PC-3 (cell line): Measurements from ENCODE around the gene PRKAB2. TPM values are rescaled to one million over a fixed set of nuclear protein-coding genes. Genes with fewer than 3 reads are reported as not detected.
A peak's percentile ranks its signal among the peaks of the same experiment; 100 is the strongest.

Source experiments
- ATAC-seq: fragments of 200-7000 bp; cut with Tn5 transposase; 2 replicates; pipeline ENCODE4 v1.9.1; 2020; ENCODE audit warnings: mild to moderate bottlenecking, moderate library complexity
- BruUV-seq: library from RNA; stranded (reverse); fragments of 400-500 nt; replicated peaks from 2 replicates; lab custom pipeline; 2021; lab: Mats Ljungman, UMichigan
- CTCF ChIA-PET: fragments of 300-600 bp; sonication (Branson Sonifier 250); formaldehyde crosslinking; loops from one replicate; lab custom pipeline; 2022; ENCODE audit warnings: antibody characterized with exemption; lab: Charles Lee
- POLR2A ChIA-PET: fragments of 300-600 bp; sonication (Branson Sonifier 250); formaldehyde crosslinking; loops from one replicate; lab custom pipeline; 2022; ENCODE audit warnings: antibody characterized with exemption; ENCODE audit not compliant: unreplicated experiment; lab: Charles Lee
- DNase-seq: peaks from one replicate; pipeline ENCODE4 v3.0.0-alpha.2; 2015
- H2AFZ ChIP-seq: fragments of 300-600 bp; sonication (generic); 2 replicates; pipeline ENCODE4 v1.6.0; 2016; ENCODE audit warnings: antibody characterized with exemption, low read length
- H3F3A ChIP-seq: fragments of 300-600 bp; sonication (generic); one replicate; pipeline ENCODE4 v1.6.0; 2017; ENCODE audit warnings: antibody characterized with exemption, low read length, control low read depth, mild to moderate bottlenecking; ENCODE audit not compliant: unreplicated experiment
- H3K27ac ChIP-seq: fragments of 300-600 bp; sonication (generic); 2 replicates; pipeline ENCODE4 v1.5.1; 2016; ENCODE audit warnings: mild to moderate bottlenecking, low read length
- H3K27me3 ChIP-seq: fragments of 300-600 bp; sonication (generic); 2 replicates; pipeline ENCODE4 v1.6.1; 2016; ENCODE audit warnings: low read length, mixed read lengths
- H3K36me3 ChIP-seq: fragments of 300-600 bp; sonication (generic); 2 replicates; pipeline ENCODE4 v1.6.1; 2016; ENCODE audit warnings: low read depth, mixed run types, low read length, mixed read lengths
- H3K4me1 ChIP-seq: fragments of 300-600 bp; sonication (generic); 2 replicates; pipeline ENCODE4 v1.5.1; 2016; ENCODE audit warnings: low read length; ENCODE audit not compliant: insufficient read depth
- H3K4me2 ChIP-seq: fragments of 300-600 bp; sonication (generic); 2 replicates; pipeline ENCODE4 v1.6.0; 2016; ENCODE audit warnings: low read length
- H3K4me3 ChIP-seq: fragments of 300-600 bp; sonication (generic); 2 replicates; pipeline ENCODE4 v1.5.1; 2016; ENCODE audit warnings: mild to moderate bottlenecking, low read length, mixed read lengths
- H3K79me2 ChIP-seq: fragments of 300-600 bp; sonication (generic); 2 replicates; pipeline ENCODE4 v1.6.1; 2017; ENCODE audit warnings: low read length, mixed read lengths
- H3K9ac ChIP-seq: fragments of 300-600 bp; sonication (generic); 2 replicates; pipeline ENCODE4 v1.6.0; 2016; ENCODE audit warnings: mild to moderate bottlenecking, low read length
- H3K9me2 ChIP-seq: fragments of 300-600 bp; sonication (generic); replicated peaks from 2 replicates; pipeline ENCODE4 v1.6.1; 2016; ENCODE audit warnings: mixed run types, low read length, mixed read lengths
- H3K9me3 ChIP-seq: fragments of 300-600 bp; sonication (generic); 2 replicates; pipeline ENCODE4 v1.6.1; 2016; ENCODE audit warnings: low read length, mixed read lengths
- H4K20me1 ChIP-seq: fragments of 300-600 bp; sonication (generic); 2 replicates; pipeline ENCODE4 v1.6.1; 2016; ENCODE audit warnings: low read length, mixed read lengths
- CTCF ChIP-seq: fragments of 300-600 bp; sonication (generic); conservative IDR thresholded peaks from 2 replicates; pipeline ENCODE4 v1.5.1; 2017; ENCODE audit warnings: antibody characterized with exemption, low read depth, mild to moderate bottlenecking, low read length
- EZH2 ChIP-seq: fragments of 300-600 bp; sonication (generic); IDR thresholded peaks from one replicate; pipeline ENCODE4 v1.6.1; 2017; ENCODE audit warnings: antibody characterized with exemption, mild to moderate bottlenecking, low read length; ENCODE audit not compliant: unreplicated experiment
- EZH2phosphoT487 ChIP-seq: fragments of 300-600 bp; sonication (generic); IDR thresholded peaks from 2 replicates; pipeline ENCODE4 v1.6.1; 2018; ENCODE audit warnings: mild to moderate bottlenecking, antibody characterized with exemption, low read length, borderline replicate concordance
- intact Hi-C: fragments of 100-400 bp; cut with micrococcal nuclease; formaldehyde crosslinking; loops from 2 replicates; pipeline ENCODE4 v1.9.0; 2023
- total RNA-seq: library from RNA; depleted of rRNA; stranded (reverse); fragments of >200 nt; gene quantifications from 2 replicates; pipeline ENCODE4 v1.2.3, GENCODE V29; 2014

The PRKAB2 gene
- total RNA-seq, 1 experiment from 2014 or later = 16.0 TPM

GRCh38 chr1:147156642-147157041, 15.6 kb downstream of the PRKAB2 start:
- peak; percentile 32 for DNase-seq
- Histone ChIP-seq H2AFZ (no peak overlapping the region), H3K9me2 (no peaks in the 10 kb centered on the region), H3K27me3 (no peaks in the 10 kb centered on the region), H3K4me2 (no peak overlapping the region), H3K9me3 (no peaks in the 10 kb centered on the region), H3K4me1 (peaks cover 9% of the 10 kb centered on the region), H3F3A (peaks cover 3% of the 10 kb centered on the region), H3K9ac (no peak overlapping the region), H3K4me3 (no peak overlapping the region), H3K36me3 (peaks cover 50% of the 10 kb centered on the region), H3K27ac (no peak overlapping the region), H3K79me2 (peaks cover 6% of the 10 kb centered on the region), H4K20me1 (no peaks in the 10 kb centered on the region)
- ChIA-PET CTCF (interaction anchor here (0.6 kb wide), 1 partner anchor 29 kb away, joined by 4 read pairs; no protein-coding TSS in a partner anchor), POLR2A (no interaction called here)
- intact Hi-C loops = no loop called here
- BruUV-seq = no TSS peak
- ATAC-seq = peak; percentile 63
- TF ChIP-seq EZH2 (no peak), CTCF (no peak; the same call in 1 of the 2 replicates), EZH2phosphoT487 (no peak)

GRCh38 chr1:147152772-147153171, 19.5 kb downstream of the PRKAB2 start:
- peaks cover 13% of the 10 kb centered on the region for H3K36me3 ChIP-seq
- ATAC-seq = no peak
- no peaks in the 10 kb centered on the region for H3K27me3 ChIP-seq
- H3K4me1 ChIP-seq = no peaks in the 10 kb centered on the region
- H3K4me2 ChIP-seq = no peak overlapping the region
- H3K9ac ChIP-seq = no peak overlapping the region
- no peaks in the 10 kb centered on the region for H3K9me3 ChIP-seq
- H3K9me2 ChIP-seq = no peaks in the 10 kb centered on the region
- ChIA-PET CTCF (no interaction called here), POLR2A (no interaction called here)
- H3K4me3 ChIP-seq = no peak overlapping the region
- H3K27ac ChIP-seq = no peak overlapping the region
- no peaks in the 10 kb centered on the region for H4K20me1 ChIP-seq
- no peak overlapping the region for H2AFZ ChIP-seq
- TF ChIP-seq CTCF = no peak
- no peak for TF ChIP-seq EZH2phosphoT487
- no peak for TF ChIP-seq EZH2
- BruUV-seq = no TSS peak
- no peaks in the 10 kb centered on the region for H3F3A ChIP-seq
- no peaks in the 10 kb centered on the region for H3K79me2 ChIP-seq
- intact Hi-C loops = no loop called here
- no peak for DNase-seq

GRCh38 chr1:147151244-147151643, 21.0 kb downstream of the PRKAB2 start:
- Histone ChIP-seq H4K20me1 (no peaks in the 10 kb centered on the region), H2AFZ (no peak overlapping the region), H3K9me3 (no peaks in the 10 kb centered on the region), H3F3A (no peaks in the 10 kb centered on the region), H3K27me3 (no peaks in the 10 kb centered on the region), H3K36me3 (peaks cover 7% of the 10 kb centered on the region), H3K9me2 (no peaks in the 10 kb centered on the region), H3K4me3 (no peak overlapping the region), H3K4me1 (no peaks in the 10 kb centered on the region), H3K79me2 (no peaks in the 10 kb centered on the region), H3K4me2 (no peak overlapping the region), H3K27ac (no peak overlapping the region), H3K9ac (no peak overlapping the region)
- intact Hi-C loops = no loop called here
- CTCF ChIA-PET = interaction anchor here (0.7 kb wide), 1 partner anchor 10 kb away, joined by 3 read pairs; no protein-coding TSS in a partner anchor
- BruUV-seq = no TSS peak
- ATAC-seq (no peak), DNase-seq (no peak)
- TF ChIP-seq EZH2phosphoT487 (no peak), CTCF (no peak), EZH2 (no peak)
- POLR2A ChIA-PET = no interaction called here
